Measurements from ENCODE around the gene AHCY.

The AHCY gene

DNA sequence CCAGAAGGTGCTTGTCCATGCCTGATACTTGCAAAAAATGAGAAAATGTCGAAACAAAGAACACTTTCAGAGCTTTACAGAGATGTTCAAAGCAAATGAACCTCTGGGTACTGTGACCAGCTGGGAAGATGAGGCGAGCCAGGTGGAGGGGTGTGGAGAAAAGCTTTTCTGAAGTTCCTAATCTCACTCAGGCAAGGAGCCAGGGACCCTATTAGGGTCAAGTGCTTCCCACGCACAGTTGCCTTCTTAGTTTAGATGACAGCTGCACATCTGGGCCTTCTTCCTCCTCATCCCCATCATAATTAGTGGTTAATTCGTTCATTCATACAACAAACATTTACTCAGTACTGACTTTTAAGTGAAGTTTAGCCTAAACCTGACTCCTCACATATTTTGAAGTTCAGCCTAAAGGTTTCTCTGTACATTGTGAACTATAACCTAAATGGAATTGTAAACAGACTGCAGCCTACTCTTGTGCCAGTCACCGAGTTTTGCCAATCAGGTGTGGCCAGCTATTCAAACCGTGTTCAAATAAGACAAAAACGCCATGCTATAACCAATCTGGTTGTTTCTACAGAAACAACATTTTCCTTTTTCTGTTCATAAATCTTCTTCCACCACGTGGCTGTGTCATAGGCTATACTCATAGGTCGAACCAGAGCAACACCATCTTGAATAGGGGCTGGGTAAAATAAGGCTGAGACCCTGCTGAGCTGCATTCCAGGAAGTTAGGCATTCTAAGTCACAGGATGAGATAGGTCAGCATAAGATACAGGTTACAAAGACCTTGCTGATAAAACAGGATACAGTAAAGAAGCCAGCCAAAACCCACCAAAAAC is 19.3 kb upstream of the AHCY start:
- no peak for TF ChIP-seq MAX (IDR thresholded peaks at IDR 0.05)
- TF ChIP-seq YY1 (IDR thresholded peaks at IDR 0.05; ENCODE audit: low read depth): no peak
- no peak for TF ChIP-seq TAF1 (IDR thresholded peaks at IDR 0.05; ENCODE audit: low read depth)
- no peak for TF ChIP-seq ZBTB7A (IDR thresholded peaks at IDR 0.05; ENCODE audit: low read depth)
- no peak for TF ChIP-seq NFIC (IDR thresholded peaks at IDR 0.05)

DNA sequence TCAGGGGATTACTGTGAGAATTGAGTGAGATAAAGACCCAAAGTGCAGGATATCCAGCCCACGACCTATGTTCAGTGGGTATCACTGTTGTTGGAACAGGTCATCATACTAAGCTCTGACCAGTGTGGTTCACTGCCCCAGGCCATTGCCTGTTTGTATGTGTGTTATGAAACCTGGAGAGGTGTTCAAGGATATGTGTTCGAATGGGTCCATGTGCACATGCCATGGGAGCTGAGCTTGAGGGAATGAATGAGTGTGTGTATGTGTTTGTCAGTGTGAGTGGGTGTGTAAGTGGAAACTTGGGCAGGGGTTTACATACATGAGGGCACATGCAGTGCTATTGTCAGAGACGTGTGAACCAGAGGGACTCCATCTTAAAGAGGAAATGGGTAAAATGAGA is 17.7 kb upstream of the AHCY start:
- no peak for TF ChIP-seq RAD21 (IDR thresholded peaks at IDR 0.05; ENCODE audit: low read depth)
- TF ChIP-seq EGR1 (IDR thresholded peaks at IDR 0.05): no peak
- no peak for TF ChIP-seq TAF1 (IDR thresholded peaks at IDR 0.05; ENCODE audit: low read depth)
- no peak for TF ChIP-seq EP300 (IDR thresholded peaks at IDR 0.05; ENCODE audit: borderline replicate concordance)
- no peak for TF ChIP-seq YY1 (IDR thresholded peaks at IDR 0.05; ENCODE audit: low read depth)
- no peak for TF ChIP-seq TEAD4 (IDR thresholded peaks at IDR 0.05)
- no peak for TF ChIP-seq NFIC (IDR thresholded peaks at IDR 0.05)
- no peak for TF ChIP-seq CEBPB (IDR thresholded peaks at IDR 0.05)
- no peak for TF ChIP-seq USF1 (IDR thresholded peaks at IDR 0.05)
- no peak for TF ChIP-seq CREB1 (IDR thresholded peaks at IDR 0.05; ENCODE audit: low read depth)
- TF ChIP-seq TCF12 (IDR thresholded peaks at IDR 0.05; ENCODE audit: low read depth): no peak
- TF ChIP-seq FOXM1 (IDR thresholded peaks at IDR 0.05; ENCODE audit: borderline replicate concordance, low read depth): no peak
- no peak for TF ChIP-seq MAX (IDR thresholded peaks at IDR 0.05)
- TF ChIP-seq REST (IDR thresholded peaks at IDR 0.05; ENCODE audit: low read depth): no peak
- no peak for TF ChIP-seq ZBTB7A (IDR thresholded peaks at IDR 0.05; ENCODE audit: low read depth)

DNA sequence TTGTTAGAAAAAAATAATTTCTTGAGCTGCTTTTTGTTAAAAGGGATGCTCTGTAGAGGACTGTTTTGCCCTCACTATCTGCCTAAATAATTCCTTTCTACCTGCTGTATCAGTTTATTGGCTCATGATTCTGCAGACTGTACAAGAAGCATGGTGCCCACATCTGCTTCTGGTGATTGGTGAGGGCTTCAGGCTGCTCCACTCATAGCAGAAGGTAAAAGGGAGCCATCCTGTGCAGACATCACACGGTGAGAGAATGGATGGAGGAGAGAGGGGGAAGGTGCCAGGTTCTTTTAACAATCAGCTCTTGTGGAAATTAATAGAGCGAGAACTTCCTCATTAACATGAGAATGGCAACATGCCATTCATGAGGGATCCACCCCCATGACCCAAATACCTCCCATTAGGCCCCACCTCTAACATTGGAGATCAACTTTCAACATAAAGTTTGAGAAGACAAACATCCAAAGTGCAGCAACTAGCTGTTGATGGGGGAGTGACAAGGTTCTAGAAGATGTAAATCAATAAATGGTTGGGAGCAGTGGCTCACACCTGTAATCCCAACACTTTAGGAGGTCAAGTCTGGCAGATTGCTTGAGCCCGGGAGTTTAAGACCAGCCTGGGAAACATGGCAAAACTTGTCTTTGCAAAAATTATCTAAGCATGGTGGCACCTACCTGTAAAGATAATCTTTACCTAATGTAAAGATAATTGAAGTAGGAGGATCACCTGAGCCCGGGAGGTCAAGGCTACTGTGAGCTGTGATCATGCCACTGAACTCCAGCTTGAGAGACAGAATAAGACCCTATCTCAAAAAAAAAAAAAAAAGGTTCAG is 15.7 kb upstream of the AHCY start:
- TF ChIP-seq FOXM1 (IDR thresholded peaks at IDR 0.05; ENCODE audit: borderline replicate concordance, low read depth) (no peak), YY1 (IDR thresholded peaks at IDR 0.05; ENCODE audit: low read depth) (no peak), EGR1 (IDR thresholded peaks at IDR 0.05) (no peak), REST (IDR thresholded peaks at IDR 0.05; ENCODE audit: low read depth) (no peak), TAF1 (IDR thresholded peaks at IDR 0.05; ENCODE audit: low read depth) (no peak), EP300 (IDR thresholded peaks at IDR 0.05; ENCODE audit: borderline replicate concordance) (no peak), USF1 (IDR thresholded peaks at IDR 0.05) (no peak), TCF12 (IDR thresholded peaks at IDR 0.05; ENCODE audit: low read depth) (no peak), CEBPB (IDR thresholded peaks at IDR 0.05) (no peak), MAX (IDR thresholded peaks at IDR 0.05) (no peak), RAD21 (IDR thresholded peaks at IDR 0.05; ENCODE audit: low read depth) (no peak), CREB1 (IDR thresholded peaks at IDR 0.05; ENCODE audit: low read depth) (no peak), NFIC (IDR thresholded peaks at IDR 0.05) (no peak), ZBTB7A (IDR thresholded peaks at IDR 0.05; ENCODE audit: low read depth) (no peak), TEAD4 (IDR thresholded peaks at IDR 0.05) (no peak)

DNA sequence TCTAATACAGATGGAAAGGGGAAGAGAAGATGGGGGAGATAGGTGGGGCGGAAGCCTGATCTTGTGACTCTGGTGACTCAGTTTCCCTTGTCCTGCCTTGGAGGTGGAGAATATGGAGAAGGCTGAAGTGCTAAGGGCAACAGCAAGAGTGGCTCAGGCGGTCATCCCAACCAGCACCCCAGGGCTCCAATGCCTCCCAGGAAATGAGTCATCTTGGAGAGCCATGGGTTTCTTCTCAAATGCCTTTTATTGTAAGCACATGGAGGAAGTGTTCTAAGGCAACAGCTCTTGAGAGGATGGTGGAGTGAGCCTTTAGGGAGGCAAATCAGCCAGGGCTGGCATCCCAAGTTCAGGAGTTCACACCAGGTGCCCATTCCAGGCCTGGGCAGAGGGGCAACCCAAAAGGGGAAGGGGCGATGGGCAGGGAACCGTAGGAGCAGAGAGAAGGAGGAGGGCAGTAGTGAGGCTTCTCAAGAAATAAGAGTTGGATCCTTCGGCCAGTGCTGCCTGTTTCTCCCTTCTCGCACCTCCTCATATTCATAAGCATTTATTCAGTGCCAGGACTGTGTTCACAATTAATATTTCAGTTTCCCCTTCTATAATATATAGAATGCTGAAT is 13.2 kb upstream of the AHCY start:
- TF ChIP-seq CREB1 (IDR thresholded peaks at IDR 0.05; ENCODE audit: low read depth): no peak
- TF ChIP-seq USF1 (IDR thresholded peaks at IDR 0.05): no peak
- TF ChIP-seq MAX (IDR thresholded peaks at IDR 0.05): peak; percentile 74
- no peak for TF ChIP-seq REST (IDR thresholded peaks at IDR 0.05; ENCODE audit: low read depth)
- no peak for TF ChIP-seq TEAD4 (IDR thresholded peaks at IDR 0.05)
- no peak for TF ChIP-seq FOXM1 (IDR thresholded peaks at IDR 0.05; ENCODE audit: borderline replicate concordance, low read depth)

Measured in Ishikawa (cell line).